ENCODE results near the gene SAMHD1.
A peak's percentile ranks its signal among the peaks of the same experiment; 100 is the strongest.
"Not testable (repeated sequence)": the region's sequence is repeated elsewhere in the genome, so short reads cannot be mapped to it uniquely, and the experiment has no call there.

Gene SAMHD1

DNA sequence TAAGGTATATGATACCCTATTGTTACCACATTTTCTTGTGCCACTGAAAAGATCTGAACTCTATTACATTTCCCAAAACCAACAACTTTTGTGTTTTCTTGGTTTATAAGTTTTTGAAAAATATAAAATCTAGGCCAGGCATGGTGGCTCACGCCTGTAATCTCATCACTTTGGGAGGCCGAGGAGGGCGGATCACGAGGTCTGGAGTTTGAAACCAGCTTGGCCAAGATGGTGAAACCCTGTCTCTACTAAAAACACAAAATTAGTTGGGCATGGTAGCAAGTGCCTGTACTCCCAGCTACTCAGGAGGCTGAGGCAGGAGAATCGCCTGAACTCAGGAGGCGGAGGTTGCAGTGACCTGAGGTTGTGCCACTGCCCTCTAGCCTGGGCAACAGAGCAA lies 34.3 kb downstream of the SAMHD1 start:
- DNase-seq: no peak

DNA sequence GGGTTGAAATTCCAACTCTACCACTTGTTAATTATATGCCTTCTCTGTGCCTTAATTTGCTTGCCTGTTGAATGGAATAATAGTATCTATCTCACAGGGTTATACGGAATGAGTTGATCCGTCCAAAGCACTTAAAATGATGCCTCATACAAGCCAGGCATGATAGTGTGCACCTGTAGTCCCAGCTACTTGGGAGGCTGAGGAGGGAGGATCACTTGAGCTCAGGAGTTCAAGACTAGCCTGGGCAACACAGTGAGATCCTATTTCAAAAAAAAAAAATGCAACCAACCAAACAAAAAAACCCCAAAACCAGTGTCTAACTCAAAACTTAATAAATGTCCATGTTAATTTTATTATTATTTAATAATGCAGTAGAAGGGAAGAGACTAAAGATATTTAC lies 35.3 kb downstream of the SAMHD1 start:
- DNase-seq: no peak

DNA sequence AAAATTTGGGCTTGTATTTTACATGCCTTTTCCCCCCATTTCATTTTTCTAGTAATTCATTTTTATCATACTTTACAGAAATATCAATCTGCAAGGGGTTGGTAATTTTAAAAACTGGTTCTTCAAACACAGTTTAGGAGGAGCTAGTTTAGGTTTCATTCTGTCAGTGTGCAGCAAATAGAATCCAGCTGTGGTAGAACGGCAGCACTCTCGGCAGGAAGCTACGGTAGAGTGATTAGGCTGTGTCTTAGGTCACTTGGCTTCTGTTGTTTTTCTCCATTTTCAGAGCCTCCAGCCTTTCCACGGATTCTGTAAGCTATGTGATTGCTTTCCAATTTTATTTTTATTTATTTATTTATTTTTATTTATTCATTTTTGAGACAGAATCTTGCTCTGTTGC lies 42.9 kb downstream of the SAMHD1 start:
- no peak for DNase-seq

DNA sequence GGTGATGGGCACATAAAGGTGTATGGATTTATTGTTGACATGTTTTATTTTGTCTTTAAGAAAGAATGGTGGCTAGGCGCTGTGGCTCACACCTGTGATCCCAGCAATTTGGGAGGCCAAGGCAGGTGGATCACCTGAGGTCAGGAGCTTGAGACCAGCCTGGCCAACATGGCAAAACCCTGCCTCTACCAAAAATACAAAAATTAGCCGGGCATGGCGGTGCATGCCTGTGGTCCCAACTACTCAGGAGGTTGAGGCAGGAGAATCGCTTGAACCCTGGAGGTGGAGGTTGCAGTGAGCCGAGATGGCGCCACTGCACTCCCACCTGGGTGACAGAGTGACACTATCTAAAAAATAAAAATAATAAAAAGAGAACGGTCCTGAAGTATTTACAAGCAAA lies 45.4 kb downstream of the SAMHD1 start:
- not testable (repeated sequence) for DNase-seq

DNA sequence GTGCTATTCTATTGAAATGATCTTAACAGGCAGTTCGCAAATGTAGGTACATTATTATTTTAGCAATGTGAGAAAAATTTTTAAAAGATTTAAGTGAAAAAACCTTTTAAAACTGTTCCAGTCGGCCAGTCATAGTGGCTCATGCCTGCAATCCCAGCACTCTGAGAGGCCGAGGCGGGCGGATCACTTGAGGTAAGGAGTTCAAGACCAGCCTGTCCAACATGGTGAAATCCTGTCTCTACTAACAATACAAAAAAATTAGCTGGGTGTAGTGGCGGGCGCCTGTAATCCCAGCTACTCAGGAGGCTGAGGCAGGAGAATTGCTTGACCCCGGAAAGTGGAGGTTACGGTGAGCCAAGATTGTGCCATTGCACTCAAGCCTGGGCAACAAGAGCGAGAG lies 45.9 kb downstream of the SAMHD1 start:
- DNase-seq: not testable (repeated sequence)

DNA sequence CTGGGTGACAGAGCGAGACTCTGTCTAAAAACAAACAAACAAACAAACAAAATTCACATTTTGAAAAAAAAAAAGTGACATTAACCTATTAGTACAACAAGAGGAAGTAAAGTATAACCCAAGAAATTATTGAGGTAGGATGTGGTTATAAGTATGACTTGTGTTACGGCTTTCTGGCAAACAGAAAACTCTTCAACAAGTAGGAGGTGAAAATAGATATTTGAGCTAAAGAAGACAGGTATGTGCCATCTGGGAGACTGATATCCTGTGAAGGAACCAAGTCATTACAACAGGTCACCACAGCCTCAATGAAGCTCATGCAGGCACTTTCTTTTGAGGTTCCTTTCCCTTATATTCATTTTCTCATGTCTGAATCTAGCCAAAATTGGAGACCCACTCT lies 46.8 kb downstream of the SAMHD1 start:
- DNase-seq: no peak

DNA sequence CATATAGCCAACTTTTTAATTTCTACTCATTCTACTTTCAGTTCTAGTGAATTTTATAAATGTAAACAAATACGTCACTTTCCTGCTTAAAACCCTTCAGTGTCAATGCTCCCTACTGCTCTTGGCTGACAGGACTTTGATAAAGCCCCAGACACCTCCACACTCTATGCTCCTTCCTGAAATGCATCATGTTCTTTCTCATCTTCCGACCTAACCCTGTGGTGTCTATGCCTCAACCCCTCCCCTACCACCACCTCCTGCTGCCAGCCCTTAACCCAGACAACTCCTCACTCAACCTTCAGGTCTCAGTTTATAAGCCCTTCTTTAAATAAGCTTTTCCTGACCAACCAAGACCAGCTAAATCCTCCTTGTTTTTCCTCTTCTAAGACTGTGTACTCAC lies 56.5 kb downstream of the SAMHD1 start:
- no peak for DNase-seq

DNA sequence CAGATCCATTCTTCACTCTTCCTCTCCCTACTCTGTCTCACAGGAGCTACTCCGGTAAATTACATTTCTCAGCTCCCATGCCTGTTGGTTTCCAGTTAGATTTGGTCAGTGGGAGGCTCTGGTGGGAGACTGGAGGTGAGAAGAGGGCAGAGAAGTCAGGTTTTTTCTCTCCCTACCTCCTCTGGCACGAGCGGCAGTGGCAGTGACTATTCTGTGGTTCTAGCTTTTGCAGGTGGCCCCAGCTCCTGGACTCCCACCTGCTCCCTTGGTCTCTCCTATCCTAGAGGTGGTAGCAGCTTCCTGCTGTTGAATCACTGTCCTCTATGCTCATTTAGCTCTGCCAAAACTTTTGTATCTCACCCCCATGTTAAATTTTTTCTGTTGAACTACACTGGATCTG lies 57.7 kb downstream of the SAMHD1 start:
- no peak for DNase-seq

DNA sequence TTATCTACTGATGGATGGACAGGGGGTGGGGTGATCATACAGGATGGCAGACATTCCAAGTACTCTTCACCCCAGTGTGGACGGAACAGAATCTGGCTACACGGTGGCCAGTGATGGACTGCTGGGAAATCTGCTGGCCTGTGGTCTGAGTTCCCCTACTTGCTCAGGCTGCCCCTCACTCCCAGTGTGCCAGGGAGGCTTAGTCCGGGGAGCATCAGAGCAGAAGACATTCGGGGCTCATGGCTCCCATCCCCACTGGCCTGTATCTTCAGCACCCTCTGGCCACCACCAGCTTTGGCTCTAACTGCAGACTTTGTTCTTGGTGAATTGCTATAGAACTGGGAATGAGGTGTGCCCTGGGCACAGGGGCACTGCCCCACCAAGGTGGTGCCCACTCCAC lies 60.3 kb downstream of the SAMHD1 start:
- DNase-seq: no peak

DNA sequence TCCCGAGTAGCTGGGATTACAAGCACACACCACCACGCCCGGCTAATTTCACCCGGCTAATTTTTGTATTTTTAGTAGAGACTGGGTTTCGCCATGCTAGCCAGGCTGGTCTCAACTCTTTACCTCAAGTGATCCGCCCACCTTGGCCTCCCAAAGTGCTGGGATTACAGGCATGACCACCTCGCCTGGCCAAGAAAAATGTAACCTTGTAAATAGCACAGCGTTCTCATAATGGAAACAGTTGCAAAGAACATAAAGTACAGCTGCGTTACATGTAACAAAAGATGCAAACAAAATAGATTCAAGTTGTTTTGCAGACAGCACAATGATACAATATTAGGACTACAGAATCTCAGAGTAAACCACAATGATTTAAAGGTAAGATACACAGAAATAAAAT lies 60.9 kb downstream of the SAMHD1 start:
- no peak for DNase-seq

DNA sequence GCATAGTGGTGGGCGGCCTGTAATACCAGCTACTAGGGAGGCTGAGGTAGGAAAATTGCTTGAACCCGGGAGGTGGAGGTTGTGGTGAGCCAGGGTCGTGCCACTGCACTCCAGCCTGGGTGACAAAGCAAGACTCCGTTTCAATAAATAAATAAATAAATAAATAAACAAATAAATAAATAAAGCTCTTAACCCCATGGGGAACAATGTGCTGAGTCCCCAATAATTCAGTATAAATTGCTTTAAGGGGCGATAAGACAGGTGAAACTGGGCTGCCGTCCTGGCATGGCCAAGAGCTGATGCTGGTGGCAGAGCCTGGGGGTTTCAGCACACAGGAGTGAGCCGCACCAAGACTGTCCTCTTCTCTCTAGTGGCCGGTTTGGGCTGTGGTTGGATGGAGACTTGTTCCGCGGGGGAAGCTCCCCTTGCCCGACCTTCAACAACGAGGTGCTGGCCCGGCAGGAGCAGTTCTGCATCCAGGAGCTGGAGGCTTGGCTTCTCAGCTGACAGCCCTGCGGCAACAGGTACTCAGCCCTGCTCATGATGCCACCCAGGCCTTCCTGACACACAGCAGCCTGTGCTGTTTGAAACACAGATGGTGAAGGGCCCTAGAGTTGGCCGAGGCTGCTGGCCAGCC lies 62.5 kb downstream of the SAMHD1 start:
- DNase-seq: no peak

DNA sequence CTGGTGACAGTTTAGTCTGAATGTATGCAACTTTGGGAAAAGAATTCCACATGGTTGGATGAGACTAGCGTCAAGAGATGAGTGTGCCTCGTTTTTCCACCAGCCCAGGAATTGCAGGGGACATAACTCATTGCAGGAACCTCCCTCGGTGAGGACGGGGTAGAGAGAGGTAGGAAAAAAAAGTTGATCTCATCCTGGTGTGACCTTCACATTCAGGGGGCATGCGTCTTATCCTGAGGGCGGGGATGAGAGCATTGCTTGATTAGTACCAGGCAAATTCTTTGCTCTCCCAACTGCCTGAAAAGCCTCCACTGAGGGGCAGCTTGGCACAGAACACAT lies 63.8 kb downstream of the SAMHD1 start:
- DNase-seq: no peak

DNA sequence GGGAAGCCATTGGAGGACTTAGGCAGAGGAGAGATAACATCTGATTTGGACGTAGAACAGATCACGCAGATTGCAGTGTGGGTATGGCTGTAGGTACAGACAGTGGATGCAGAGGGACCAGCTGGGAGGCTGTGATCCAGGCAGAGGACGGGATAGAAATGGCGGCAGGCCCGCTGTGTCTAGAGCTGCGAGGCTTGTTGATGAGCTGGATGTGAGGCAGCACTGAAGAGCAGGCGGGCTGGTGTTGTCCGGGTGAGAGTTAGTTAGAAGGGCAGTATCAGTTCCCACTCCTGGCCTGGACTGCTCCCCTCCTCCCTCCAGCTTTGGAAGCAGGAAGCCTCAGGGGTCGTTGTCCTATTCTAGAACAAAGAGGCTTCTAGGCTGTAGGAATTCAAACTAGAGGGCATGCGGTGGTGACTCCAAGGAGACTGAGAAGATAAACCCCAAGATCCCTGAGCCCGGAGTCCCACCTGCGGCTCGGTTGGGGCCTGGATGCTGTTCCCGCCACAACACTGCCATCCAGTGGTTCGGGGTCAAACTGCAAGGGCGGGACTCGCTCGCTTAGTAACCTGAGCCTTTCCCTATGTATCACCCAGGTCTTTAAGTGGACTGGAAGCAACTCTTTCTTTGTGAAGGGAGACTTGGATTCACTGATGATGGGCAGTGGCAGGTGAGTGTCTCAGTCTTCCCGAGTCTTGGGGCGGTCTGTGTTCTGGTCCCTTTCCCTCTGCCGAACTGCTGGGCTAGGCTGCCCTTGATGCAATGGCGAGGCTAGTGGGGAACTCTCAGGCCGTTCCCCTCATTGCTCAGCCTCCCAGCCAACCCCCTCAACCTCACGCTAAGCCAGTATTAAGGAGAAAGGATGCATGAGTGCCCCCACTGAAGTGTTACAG lies 64.4 kb downstream of the SAMHD1 start:
- DNase-seq: peak in 55 of 58 donors; percentile 17 to 86 (median 65)

DNA sequence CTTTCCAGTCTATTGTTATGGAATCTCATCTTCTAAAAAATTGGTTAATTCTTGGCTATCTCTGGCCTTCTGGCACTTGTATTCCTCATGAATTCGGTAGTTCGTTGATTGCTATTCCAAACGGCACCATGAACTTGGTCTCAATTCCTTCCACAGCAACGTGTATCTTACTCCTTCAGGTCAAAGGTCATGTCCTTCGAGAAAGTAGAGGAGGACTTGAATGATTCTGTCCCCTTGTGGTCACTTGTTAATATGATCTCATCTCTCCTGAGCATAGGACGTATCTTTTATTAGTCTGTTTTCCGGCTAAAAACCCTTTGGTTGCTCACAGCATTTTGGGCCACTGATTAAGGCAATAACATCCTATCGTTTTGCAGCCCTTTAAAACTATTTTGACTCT lies 66.2 kb downstream of the SAMHD1 start:
- DNase-seq: no peak

DNA sequence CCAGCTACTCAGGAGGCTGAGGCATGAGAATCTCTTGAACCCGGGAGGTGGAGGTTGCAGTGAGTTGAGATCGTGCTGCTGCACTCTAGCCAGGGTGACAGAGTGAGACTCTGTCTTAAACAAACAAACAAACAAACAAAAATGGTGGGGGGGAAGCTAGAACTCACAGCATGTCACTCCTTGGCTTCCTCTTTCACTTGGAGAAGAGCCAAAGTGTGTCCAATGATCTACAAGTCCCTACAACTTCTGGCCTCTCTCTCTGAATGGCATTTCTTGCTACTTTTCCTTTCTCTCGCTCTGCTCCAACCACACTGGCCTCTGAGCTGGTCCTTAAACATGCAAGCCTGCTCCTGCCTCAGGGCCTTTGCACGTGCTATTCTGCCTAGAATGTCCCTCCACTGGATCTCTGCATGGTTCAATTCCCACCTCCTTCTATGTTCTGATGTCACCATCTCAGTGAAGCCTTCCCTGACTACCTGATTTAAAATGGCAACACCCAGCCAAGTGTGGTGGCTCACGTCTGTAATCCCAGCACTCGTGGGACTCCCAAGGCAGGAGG lies 67.5 kb downstream of the SAMHD1 start:
- DNase-seq: no peak

DNA sequence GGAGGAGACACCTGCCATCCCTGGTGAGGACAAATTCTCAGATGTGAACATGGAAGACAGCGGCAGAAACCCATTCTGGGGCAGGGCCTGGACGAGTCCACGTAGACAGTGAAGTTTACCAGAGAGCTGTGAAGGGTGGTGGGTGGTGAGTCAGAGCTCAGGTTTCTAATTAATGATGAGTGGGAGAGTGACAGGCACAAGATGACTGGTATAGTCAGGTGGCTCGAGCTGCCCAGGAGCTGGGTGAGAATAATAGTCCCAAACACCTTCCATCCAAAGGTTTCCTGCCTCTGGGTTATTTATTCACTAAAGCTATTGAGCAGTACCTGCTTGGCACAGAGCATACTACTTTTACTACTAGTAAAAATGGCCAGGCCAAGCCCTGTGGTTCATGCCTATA lies 69.6 kb downstream of the SAMHD1 start:
- DNase-seq: no peak

DNA sequence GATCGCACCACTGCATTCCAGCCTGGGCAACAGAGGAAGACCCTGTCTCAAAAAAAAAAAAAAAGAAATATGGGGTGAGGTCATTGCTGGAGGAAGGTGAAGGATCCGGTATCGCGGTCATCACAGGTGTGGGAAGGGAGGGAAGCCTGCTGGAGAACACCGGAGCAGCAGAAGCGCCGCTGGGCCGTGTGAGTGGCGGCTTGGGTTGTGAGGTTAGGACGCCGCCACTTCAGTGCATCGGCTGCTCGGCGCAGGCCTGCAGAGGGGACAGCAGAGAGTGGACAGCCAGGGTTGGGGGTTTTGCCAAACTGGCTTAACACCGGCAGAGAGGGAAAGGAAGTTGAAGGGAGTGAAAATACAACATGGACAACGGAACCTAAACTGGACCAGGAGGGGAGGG lies 70.2 kb downstream of the SAMHD1 start:
- DNase-seq: no peak

DNA sequence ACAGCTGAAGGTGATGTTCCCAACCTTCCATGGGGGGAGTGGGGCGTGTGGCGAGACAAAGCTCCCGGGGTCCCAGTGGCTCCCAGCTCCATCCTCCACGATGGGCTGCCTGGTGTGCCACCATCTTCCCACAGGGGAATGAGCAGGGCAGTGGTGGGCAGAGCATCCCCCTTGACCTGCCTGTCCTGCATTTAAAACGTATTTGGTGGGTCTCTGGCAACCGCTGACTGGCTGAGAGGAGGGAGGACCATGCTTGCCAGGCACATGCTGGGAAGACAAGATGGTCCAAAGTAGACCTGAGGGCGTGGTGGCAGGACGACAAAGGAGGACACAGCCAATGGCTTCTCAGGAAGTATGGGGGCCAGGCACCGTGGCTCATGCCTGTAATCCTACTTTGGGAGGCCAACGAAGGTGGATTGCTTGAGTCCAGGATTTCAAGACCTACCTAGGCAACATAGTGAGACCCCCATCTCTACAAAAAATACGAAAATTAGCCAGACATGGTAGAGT lies 70.7 kb downstream of the SAMHD1 start:
- no peak for DNase-seq

DNA sequence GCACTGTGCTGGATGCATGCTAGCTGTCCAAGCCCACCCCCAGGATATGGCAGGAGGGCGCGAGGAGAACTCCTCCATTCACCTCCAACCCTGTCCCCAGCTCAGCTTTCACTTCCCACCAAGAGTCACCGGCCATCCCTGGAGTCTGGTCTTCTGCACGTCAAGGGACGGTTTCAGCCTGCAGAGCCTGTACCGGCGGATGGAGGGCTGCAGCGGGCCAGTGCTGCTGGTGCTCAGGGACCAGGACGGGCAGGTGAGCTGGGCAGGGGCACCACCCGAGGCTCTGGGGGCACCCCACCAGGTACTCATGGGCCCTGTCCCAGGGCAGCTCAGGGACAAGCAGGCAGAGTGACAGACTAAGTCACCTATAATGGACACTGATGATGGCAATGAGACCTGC lies 72.6 kb downstream of the SAMHD1 start:
- DNase-seq: no peak

DNA sequence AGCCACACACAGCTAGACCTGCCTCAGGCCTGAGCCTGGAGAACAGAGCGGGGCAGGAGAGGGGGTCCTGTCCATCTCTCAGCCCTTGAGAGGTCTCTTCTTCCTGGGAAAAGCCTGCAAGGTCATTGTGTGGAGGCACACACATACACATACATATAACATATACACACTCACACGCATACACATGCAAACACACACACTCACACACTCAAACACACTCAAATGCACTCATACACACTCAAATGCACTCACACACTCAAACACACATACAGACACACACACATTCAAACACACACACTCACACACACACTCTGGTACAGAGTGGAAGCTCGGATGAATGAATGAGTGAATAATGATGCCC lies 75.1 kb downstream of the SAMHD1 start:
- DNase-seq: no peak

DNA sequence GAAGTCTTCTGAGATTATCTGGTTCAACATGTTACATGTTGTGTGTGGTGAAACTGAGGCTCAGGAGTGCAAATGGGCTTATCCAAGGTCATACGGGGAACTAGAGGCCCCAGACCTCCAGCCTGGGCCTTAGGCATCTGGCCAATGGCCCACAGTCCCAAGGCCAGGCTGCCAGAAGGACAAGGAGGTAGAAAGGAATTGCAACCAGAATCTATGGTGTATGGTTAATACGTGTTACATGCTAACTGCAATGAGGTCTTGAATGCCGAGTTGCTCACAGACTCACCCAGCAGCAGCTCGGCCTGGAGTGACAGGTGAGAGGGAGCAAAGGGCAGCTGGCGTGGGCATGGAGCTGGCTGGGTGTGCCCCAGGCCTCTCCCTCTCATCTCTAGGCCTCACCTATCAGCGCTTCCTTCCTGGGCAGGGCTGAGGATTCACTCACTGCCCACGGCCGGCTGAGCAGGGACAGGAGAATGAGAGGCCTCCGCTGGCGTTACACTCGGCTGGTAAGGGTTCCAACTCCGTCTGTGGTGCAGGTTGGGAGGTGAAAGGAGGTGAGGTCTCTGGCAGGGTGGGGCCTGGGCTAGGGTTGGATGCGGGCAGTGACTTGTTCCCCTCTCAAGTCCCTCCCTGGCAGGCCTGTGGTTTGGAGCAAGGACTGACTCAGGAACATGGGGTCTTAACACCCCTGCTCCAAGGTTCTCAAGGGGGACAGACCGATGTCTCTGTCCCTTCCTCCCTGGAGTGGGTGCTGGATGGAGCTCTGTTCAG lies 75.6 kb downstream of the SAMHD1 start, which contains the start of gene TLDC2:
TSS of gene TLDC2 (plus strand) at position 437 of the 771 bp plus-strand sequence. CDS start at position 474, 37 bp downstream.
- no peak for DNase-seq

DNA sequence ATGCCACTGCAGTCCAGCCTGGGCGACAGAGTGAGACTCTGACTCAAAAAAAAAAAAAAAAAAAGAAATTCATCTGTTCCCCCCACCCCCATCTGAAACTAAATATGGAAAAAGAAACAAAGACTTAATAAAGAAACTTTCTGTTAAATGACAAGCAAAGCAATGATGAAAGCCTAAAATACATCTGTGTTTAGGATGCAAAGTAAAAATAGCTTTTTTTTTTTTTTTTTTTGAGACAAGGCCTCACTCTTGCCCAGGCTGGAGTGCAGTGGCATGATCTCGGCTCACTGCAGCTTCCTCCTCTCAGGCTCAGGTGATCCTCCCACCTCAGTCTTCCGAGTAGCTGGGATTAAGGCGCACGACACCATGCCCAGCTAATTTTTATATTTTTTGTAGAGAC lies 76.4 kb downstream of the SAMHD1 start:
- DNase-seq: not testable (repeated sequence)
